Measurements from ENCODE around the gene MEX3D.

Gene MEX3D

DNA sequence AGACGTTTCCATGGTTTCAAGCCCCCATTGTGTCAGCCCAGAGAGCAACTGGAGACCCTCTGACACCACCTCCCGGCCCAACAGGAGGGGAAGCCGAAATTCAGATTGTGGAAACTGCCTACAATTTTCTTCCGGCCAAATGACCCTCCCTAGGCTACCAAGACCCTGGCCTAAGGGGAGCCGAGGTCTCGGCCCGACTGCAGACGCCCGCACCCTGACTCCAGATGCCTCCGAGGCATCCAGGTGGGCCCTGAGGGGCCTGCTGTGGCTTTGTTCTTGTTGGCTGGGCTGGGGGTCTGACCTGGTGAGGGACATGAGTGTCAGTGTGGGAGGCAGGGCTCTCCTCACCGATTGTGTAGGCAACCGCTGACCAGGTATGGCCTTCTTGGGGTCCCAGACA, 9.6 kb downstream of the MEX3D start:
- H3K27me3 ChIP-seq (ENCODE audit: insufficient read depth, poor library complexity, severe bottlenecking): no peaks in the 10 kb centered on the region
- no peak overlapping the region for H3K27ac ChIP-seq (ENCODE audit: poor library complexity, severe bottlenecking)
- H3K4me3 ChIP-seq (ENCODE audit: severe bottlenecking): no peak overlapping the region
- H3K9me3 ChIP-seq (ENCODE audit: severe bottlenecking): no peaks in the 10 kb centered on the region
- TF ChIP-seq, protein P1, sequence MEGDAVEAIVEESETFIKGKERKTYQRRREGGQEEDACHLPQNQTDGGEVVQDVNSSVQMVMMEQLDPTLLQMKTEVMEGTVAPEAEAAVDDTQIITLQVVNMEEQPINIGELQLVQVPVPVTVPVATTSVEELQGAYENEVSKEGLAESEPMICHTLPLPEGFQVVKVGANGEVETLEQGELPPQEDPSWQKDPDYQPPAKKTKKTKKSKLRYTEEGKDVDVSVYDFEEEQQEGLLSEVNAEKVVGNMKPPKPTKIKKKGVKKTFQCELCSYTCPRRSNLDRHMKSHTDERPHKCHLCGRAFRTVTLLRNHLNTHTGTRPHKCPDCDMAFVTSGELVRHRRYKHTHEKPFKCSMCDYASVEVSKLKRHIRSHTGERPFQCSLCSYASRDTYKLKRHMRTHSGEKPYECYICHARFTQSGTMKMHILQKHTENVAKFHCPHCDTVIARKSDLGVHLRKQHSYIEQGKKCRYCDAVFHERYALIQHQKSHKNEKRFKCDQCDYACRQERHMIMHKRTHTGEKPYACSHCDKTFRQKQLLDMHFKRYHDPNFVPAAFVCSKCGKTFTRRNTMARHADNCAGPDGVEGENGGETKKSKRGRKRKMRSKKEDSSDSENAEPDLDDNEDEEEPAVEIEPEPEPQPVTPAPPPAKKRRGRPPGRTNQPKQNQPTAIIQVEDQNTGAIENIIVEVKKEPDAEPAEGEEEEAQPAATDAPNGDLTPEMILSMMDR (IDR thresholded peaks at IDR 0.05; ENCODE audit: poor library complexity, severe bottlenecking): no peak
- no peaks in the 10 kb centered on the region for H3K36me3 ChIP-seq (ENCODE audit: low read depth)
- DNase-seq (ENCODE audit: low spot score): no peak
- H3K4me1 ChIP-seq (ENCODE audit: insufficient read depth, poor library complexity, severe bottlenecking): no peaks in the 10 kb centered on the region
- no peak for ATAC-seq (ENCODE audit: low read depth)

DNA sequence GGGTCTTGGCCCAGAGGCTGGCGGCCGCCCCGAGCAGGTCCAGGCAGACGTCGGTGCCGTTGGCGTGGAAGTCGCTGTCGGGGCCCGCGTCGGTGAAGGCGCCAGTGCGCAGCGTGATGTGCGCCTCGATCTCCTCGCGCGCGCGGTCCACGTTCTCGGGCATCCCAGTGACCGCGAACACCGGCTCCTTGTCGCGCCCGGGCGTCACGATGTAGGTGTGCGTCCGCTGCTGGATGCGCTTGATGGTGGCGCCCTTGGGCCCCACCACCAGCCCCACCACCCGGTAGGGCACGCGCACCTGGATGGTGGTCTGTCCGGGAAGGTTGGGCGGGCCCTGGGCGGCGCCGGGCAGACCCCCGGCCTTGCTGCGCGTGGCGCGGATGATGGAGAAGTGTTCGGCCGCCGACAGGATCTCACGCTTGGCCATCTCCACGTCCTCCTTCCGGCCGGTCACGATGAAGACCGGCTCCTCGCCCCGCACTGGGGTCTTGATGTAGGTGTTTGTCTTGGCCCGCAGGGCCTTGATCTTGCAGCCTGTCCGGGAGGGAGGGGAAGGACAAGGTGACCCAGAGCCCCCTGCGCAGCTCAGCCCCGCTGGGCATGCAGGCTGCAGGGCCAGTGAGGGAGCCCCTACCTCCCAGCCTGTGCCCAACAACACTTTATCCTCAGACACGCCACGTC, 11.6 kb downstream of the MEX3D start:
- H3K4me1 ChIP-seq (ENCODE audit: insufficient read depth, poor library complexity, severe bottlenecking): no peaks in the 10 kb centered on the region
- H3K27me3 ChIP-seq (ENCODE audit: insufficient read depth, poor library complexity, severe bottlenecking): no peaks in the 10 kb centered on the region
- H3K4me3 ChIP-seq (ENCODE audit: severe bottlenecking): no peak overlapping the region
- no peak for DNase-seq (ENCODE audit: low spot score)
- H3K36me3 ChIP-seq (ENCODE audit: low read depth): no peaks in the 10 kb centered on the region
- no peaks in the 10 kb centered on the region for H3K9me3 ChIP-seq (ENCODE audit: severe bottlenecking)
- TF ChIP-seq, protein P1 (IDR thresholded peaks at IDR 0.05; ENCODE audit: poor library complexity, severe bottlenecking): no peak
- no peak for ATAC-seq (ENCODE audit: low read depth)
- no peak overlapping the region for H3K27ac ChIP-seq (ENCODE audit: poor library complexity, severe bottlenecking)

DNA sequence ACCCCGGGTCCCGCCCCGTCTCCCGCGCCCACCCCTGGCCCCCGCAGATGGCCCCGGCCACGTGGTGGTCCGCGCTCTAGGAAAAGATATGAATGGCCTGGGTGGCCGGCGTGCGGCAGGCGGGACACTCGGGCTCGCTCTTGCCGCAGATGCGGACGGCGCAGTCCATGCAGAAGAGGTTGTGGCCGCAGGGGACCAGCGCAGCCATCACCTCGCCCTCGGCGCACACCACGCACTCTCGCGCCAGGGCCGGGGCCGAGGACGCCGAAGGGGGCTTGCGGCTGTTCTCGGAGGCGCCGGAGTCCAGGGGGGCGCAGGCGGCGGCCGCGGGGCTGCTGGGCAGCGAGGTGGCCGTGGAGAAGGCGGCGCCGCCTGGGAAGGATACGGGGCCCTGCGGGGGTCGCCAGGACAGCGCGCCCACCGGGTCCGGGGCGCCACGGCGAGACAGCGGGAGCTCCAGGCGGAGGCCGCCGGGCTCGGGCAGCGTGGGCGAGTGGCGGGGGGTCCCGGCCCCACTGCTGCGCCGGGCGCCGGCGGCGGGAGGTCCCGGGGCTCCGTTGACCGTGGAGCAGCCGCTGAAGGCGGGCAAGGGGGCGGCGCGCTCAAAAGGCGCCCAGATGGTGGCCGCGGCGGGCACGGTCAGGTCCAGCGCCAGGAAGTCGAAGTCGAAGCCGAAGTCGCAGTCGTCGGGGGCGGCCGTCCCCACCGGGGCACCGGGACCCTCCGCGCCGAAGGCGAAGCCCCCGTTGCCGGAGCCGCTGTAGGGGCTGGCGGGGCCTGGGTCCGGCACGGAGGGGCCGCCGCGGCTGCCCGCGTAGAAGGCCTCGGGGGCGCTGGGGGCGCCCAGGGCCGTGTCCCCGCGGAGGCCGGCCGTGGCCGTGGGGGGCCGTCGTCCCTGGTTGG, 12.4 kb downstream of the MEX3D start:
- no peaks in the 10 kb centered on the region for H3K36me3 ChIP-seq (ENCODE audit: low read depth)
- no peaks in the 10 kb centered on the region for H3K9me3 ChIP-seq (ENCODE audit: severe bottlenecking)
- no peaks in the 10 kb centered on the region for H3K27me3 ChIP-seq (ENCODE audit: insufficient read depth, poor library complexity, severe bottlenecking)
- ATAC-seq (ENCODE audit: low read depth) (no peak), DNase-seq (ENCODE audit: low spot score) (no peak)
- no peaks in the 10 kb centered on the region for H3K4me1 ChIP-seq (ENCODE audit: insufficient read depth, poor library complexity, severe bottlenecking)
- TF ChIP-seq, protein P1 (IDR thresholded peaks at IDR 0.05; ENCODE audit: poor library complexity, severe bottlenecking): no peak
- no peak overlapping the region for H3K4me3 ChIP-seq (ENCODE audit: severe bottlenecking)
- no peak overlapping the region for H3K27ac ChIP-seq (ENCODE audit: poor library complexity, severe bottlenecking)

DNA sequence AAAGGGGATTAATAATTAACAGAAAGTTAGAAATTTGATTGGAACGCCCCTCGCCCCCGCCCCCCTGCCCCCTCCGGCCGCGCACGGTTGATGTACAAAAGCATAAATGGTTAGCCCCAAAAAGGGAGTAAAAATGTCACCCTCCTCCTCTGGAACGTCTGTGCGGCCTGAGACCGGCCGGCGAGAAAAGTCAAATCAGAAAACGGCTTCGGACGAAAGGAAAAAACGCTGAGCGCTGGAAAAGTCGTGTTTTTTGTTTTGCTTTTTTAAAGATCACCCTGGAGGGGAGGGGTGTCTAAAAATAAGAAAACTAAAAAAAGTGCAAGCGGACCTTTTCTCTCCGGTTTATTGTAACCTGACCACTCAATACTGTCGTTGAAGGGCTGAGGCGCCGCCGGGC, 13.2 kb downstream of the MEX3D start:
- no peak for DNase-seq (ENCODE audit: low spot score)
- H3K9me3 ChIP-seq (ENCODE audit: severe bottlenecking): no peaks in the 10 kb centered on the region
- TF ChIP-seq, protein P1 (IDR thresholded peaks at IDR 0.05; ENCODE audit: poor library complexity, severe bottlenecking): no peak
- no peak overlapping the region for H3K4me3 ChIP-seq (ENCODE audit: severe bottlenecking)
- ATAC-seq (ENCODE audit: low read depth): no peak
- no peaks in the 10 kb centered on the region for H3K4me1 ChIP-seq (ENCODE audit: insufficient read depth, poor library complexity, severe bottlenecking)
- H3K27ac ChIP-seq (ENCODE audit: poor library complexity, severe bottlenecking): no peak overlapping the region
- H3K27me3 ChIP-seq (ENCODE audit: insufficient read depth, poor library complexity, severe bottlenecking): no peaks in the 10 kb centered on the region
- H3K36me3 ChIP-seq (ENCODE audit: low read depth): no peaks in the 10 kb centered on the region
